ENCODE data around the gene ATP8A2.

GRCh38 chr13:25768838-25769237 is 397.1 kb downstream of the ATP8A2 start:
- TF ChIP-seq POLR2A (IDR thresholded peaks at IDR 0.05) (no peak), CTCF (IDR thresholded peaks at IDR 0.05 in 4 of 5, conservative IDR thresholded peaks at IDR 0.05 in 1 of 5) (no peak)
